HG03139 (cell line): ENCODE data around the gene SAMD3.
"Not testable (repeated sequence)": the region's sequence is repeated elsewhere in the genome, so short reads cannot be mapped to it uniquely, and the experiment has no call there.

Experiments used
- ATAC-seq: cut with Tn5 transposase; IDR thresholded peaks from one replicate; pipeline ENCODE4 v1.9.1; 2021; ENCODE audit not compliant: unreplicated experiment

Gene SAMD3

GRCh38 chr6:130176378-130176777 is 46.4 kb downstream of the SAMD3 start:
- no peak for ATAC-seq

DNA sequence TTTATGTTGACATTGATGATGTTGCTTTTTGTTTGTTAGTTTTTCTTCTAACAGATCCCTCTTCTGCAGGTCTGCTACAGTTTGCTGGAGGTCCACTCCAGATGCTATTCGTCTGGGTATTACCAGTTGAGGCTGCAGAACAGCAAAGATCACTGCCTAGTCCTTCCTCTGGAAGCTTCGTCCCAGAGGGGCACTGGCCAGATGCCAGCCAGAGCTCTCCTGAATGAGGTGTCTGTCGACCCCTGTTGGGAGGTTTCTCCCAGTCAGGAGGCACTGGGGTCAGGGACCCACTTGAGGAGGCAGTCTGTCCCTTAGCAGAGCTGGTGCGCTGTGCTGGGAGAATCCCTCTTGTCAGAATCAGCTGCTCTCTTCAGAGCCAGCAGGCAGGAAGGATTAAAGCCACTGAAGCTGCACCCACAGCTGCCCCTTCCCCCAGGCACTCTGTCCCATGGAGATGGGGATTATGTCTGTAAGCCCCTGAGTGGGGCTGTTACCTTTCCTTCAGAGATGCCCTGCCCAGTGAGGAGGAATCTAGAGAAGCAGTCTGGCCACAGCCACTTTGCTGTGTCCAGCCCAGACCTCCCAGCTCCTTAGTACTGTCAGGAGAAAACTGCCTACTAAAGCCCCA is 49.3 kb downstream of the SAMD3 start:
- not testable (repeated sequence) for ATAC-seq

- not testable (repeated sequence) for ATAC-seq
Measured at GRCh38 chr6:130170160-130170559, 52.6 kb downstream of the SAMD3 start.

DNA sequence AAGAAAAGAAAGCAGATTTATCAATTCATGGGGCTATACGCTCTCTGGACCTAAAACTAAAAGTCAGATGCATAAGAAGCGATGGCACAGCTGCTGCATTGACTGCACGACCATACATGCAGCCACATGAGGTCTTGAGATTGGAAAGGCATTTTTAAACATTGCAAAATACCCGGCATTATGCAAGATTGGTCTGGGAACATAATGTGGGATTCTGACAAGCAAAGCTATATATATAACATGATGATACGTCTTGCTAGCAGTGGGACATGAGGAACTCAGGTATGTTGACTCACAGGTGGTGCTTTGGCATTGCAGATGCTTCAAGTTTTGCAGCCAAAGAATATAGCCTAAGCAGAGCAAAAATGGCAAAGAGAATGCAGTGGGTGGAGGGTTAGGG is 55.1 kb downstream of the SAMD3 start:
- no peak for ATAC-seq

GRCh38 chr6:130164251-130164650 is 58.5 kb downstream of the SAMD3 start:
- ATAC-seq, result no peak

DNA sequence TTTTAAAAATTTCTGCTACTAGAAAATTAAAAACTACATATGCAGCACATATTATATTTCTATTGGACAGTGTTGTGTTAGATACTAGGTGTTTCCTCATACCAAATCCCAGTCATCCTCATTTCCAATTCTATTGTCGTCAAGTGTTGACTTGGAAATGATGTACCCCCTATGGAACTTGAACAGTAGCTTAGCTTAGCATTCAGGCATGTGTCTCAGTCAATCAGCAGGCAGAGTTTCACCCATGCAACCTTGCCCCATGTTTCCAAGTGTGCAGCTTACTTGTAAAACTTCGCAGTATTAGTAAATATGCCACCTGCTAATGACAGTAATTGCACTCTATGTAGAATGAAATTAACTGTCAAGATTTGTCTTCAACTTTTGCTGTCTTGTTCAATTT is 59.5 kb downstream of the SAMD3 start:
- no peak for ATAC-seq

DNA sequence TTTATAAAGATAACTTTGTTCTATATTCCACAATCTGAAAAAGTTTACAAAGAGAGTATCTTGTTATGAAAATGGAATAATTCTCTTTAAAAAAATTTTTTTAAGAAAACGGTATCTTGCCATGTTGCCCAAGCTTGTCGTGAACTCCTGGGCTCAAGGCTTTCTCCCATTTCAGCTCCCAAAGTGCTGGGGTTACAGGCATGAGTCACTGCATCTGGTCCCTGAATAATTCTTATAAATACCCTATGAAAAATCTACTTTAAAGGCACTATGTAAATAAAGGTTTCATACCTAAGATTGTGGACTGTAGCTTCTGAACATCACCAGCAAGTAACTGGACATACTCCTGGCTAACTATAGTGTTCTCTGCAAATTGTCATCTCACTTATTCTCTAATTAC is 60.3 kb downstream of the SAMD3 start:
- no peak for ATAC-seq

DNA sequence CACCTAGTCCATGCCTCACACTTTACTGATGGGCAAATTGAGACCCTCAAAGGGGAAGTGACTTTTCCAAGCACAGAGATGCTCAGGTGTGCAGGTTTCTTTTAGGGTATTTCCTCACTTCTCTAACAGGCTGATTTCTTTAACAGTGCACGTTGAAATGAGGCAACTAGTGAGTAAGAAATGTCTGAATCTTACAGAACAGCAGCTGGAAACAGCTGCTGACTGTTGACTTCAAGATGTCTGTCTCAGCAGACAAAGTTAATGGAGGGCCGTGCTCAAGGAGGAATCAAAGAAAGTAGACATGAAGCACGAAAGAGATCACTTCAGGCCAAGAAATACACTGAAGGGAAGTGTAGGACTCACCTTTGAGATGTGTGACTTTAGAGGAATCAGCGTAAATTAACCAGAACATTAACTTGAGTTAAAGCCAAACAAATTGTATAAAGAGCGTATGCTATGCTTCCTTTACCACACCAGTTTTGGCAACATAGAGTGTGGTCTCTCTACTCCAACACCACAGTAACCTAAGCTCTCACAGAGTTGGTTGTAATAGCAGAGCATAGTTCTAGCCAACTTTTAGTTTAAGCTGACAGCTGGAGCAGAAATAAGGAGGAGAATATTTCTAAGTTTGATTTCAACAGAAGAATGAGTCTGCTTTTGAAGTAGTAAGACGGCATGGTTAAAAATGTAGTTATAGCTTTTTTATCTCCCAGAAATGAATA is 60.9 kb downstream of the SAMD3 start:
- ATAC-seq, result no peak

- ATAC-seq, result no peak
Measured at GRCh38 chr6:130159956-130160355, 62.8 kb downstream of the SAMD3 start.

GRCh38 chr6:130158548-130158947 is 64.2 kb downstream of the SAMD3 start:
- no peak for ATAC-seq

DNA sequence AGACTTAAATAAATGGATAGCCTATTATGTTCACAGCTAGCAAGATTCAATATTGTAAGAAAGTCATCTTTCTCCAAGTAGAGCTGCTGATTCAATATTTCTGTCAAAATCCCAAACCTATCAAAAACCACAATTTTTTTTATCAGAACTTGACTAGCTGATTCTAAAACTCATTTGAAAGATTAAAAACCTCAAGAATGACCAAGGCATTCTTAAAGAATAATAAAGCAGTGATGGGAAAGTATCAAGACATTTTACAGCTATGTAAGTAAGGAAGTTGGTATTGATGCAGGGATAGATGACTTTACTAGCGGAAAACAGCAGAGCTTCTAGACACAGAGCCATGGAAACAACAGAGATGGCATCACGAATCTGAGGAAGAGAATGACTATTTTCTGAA is 64.7 kb downstream of the SAMD3 start:
- ATAC-seq, result no peak

DNA sequence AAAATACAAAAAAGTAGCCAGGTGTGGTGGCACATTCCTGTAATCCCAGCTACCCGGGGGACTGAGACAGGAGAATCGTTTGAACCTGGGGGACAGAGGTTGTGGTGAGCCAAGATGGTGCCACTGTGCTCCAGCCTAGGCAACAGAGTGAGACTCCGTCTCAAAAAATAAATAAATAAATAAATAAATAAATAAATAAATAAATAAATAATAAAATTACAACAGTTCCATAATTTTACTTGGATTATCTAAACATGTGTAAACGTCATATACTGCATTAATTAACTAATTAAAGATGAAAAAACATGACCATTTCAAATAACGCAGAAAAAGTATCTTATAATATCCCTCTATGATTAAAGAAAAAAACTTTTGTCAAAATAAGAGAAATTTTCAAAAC is 65.8 kb downstream of the SAMD3 start:
- ATAC-seq, result no peak

DNA sequence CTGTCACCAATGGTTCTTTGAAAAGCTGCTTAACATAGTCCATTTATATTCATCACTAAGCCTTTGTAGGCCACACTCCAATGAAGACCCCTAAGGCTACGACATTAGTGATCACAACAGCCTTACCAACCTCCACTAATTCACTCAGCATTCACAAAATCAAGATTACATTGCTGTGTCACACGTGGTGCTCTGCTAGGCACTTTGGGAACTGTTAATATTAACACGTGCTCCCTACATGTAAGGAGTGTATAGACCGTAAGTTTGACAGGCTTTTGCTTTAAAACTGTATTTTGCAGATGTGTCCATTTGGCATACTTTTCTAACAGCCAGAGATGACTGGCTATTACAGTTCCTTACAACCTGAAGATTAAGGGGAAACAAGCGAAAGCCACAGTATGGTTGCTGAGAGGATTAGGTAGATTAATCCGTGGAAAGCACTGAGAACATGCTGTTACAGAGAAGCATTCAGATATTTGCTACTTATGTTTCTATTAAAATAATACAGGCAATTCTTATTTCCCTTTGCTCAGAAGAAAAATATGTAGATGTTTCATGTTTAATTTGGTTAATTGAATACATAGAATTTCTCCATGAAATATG is 69.7 kb downstream of the SAMD3 start:
- no peak for ATAC-seq

DNA sequence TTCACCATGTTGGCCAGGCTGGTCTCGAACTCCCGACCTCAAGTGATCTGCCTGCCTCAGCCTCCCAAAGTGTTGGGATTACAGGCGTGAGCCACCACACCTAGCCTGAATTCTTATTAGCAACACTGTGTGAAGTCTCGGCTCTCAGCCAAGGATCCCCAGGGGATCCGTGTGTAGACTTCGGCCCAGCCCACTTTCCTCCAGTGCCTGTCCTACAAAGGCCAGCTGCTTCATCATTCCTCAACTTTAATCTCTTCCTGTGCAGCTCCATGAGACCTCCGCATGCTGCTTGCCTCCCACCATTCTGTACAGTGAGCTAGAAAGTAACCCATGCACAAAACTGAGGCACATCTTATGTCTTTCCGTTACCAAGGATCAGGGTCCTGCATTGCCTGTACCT is 71.8 kb downstream of the SAMD3 start:
- ATAC-seq, result no peak

- ATAC-seq, result not testable (repeated sequence)
Measured at GRCh38 chr6:130149016-130149415, 73.7 kb downstream of the SAMD3 start.

DNA sequence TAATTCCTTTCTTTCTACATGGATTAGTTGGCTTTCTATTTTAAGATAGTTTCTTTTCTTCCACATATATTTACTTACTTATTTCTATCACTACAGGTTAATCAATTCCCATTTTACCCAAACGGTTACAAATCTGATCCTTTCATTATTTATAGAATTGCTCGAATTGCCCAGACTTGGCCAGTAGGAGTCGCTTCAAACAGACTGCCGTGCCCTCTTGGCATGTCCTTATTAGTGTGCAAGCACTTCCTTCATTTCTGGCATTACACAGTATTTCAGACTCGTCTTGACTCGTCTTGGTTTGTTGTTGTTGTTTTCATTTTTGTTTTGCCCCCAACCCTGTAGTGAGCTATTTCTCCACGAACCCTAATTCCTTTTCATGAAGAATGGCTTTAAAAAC is 74.6 kb downstream of the SAMD3 start:
- ATAC-seq, result no peak

DNA sequence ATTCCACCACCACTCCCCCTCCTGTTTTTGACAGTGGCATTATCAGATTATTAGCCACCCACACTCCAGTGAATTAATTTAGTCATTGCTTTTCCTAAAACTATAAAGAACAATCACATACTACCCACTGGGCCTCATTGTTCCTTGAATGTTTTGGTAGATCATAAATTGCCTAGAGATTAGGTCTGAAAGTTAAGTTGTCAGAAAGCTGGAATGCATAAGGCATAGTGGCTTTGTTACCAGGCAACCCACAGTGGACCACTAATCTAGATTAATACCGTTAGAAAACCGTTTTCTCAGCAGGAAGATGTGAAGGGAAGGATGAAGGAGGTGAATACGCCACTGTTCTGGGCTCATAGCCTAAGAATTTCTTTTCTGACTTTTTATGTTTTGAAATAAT is 75.6 kb downstream of the SAMD3 start:
- ATAC-seq, result no peak

- no peak for ATAC-seq
Measured at GRCh38 chr6:130143709-130144108, 79.0 kb downstream of the SAMD3 start.

- no peak for ATAC-seq
Measured at GRCh38 chr6:130140084-130140483, 82.7 kb downstream of the SAMD3 start.

DNA sequence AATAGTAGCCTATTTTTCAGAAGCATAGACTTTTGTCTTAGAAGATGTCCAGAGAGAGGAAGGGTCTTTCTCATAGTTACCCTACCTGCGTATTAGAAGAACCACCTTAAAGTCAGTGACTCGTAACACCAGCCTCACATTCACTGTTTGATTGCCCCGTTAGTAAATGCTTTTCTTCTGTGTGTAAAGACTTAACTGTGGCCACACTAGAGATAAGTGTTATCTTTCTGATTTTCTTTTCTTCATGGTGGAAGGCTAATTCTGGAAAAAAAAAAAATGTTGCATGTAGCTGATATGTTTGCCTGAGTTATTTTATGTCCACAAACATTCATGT is 83.9 kb downstream of the SAMD3 start:
- no peak for ATAC-seq

DNA sequence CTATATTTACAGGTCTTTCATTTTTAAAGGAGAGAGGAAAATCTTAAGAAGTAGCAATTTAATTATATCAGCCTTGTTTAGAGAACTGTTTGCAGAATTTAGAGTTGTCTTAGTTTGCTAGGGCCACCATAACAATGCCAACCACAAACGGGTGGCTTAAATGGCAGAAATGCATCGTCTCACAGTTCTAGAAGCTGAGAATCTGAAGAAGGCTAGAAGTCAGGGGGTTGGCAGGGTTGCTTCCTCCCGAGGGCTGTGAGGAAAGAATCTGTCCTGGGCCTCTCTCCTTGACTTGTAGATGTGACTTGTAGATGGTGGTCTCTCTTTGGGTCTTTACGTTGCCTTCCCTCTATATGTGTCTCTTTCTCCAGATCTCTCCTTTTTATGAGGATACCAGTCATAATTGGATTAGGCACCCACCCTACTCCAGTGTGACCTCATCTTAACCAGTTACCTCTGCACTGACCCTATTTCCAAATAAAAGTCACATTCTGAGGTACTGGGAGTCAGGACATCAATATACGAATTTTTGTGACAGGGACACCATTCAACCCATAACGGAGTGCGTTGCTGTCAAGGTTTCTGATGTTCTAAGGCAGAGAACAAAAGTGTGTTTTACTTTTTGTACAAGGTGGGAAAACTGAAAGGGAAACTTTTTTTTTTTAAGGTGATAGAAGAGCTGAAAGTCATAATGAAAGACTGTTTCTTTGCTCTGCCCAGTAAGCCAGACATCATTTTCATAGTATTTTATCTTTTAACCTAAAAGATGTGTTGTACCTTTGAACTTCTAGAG is 84.4 kb downstream of the SAMD3 start:
- ATAC-seq, result no peak

GRCh38 chr6:130136798-130137197 is 86.0 kb downstream of the SAMD3 start:
- ATAC-seq, result no peak
